Trophoblast cell (in vitro differentiated cells and primary cell): ENCODE results near the gene BICD1.
A peak's percentile ranks its signal among the peaks of the same experiment; 100 is the strongest.

Experiments used
- DNase-seq, 2 donors: peaks; one replicate each; pipeline ENCODE4 v3.0.0-alpha.2; 2016
- H2AFZ ChIP-seq: 2 replicates; pipeline ENCODE4 v1.6.1; 2013; ENCODE audit warnings: low read length, moderate library complexity, mild to moderate bottlenecking; ENCODE audit not compliant: insufficient read depth, poor library complexity
- H2AK5ac ChIP-seq: 2 replicates; pipeline ENCODE4 v1.6.1; 2013; ENCODE audit warnings: mild to moderate bottlenecking, low read length
- H2BK120ac ChIP-seq: 2 replicates; pipeline ENCODE4 v1.6.1; 2013; ENCODE audit warnings: low read length, mild to moderate bottlenecking, moderate library complexity; ENCODE audit not compliant: insufficient read depth, poor library complexity
- H2BK12ac ChIP-seq: 2 replicates; pipeline ENCODE4 v1.6.1; 2013; ENCODE audit warnings: mild to moderate bottlenecking, low read length, moderate library complexity
- H2BK5ac ChIP-seq: 2 replicates; pipeline ENCODE4 v1.6.1; 2013; ENCODE audit warnings: low read length, low read depth, moderate library complexity, mild to moderate bottlenecking; ENCODE audit not compliant: poor library complexity
- H3K14ac ChIP-seq: 2 replicates; pipeline ENCODE4 v1.6.1; 2013; ENCODE audit warnings: mild to moderate bottlenecking, low read length
- H3K18ac ChIP-seq: 2 replicates; pipeline ENCODE4 v1.6.1; 2013; ENCODE audit warnings: mild to moderate bottlenecking, low read length
- H3K23ac ChIP-seq: 2 replicates; pipeline ENCODE4 v1.6.1; 2013; ENCODE audit warnings: low read length
- H3K27ac ChIP-seq: 2 replicates; pipeline ENCODE4 v1.5.1; 2013; ENCODE audit warnings: low read depth, mild to moderate bottlenecking, inconsistent platforms, low read length, moderate library complexity
- H3K27me3 ChIP-seq: 2 replicates; pipeline ENCODE4 v1.6.1; 2013; ENCODE audit warnings: inconsistent platforms, mild to moderate bottlenecking, low read length, moderate library complexity; ENCODE audit not compliant: insufficient read depth
- H3K36me3 ChIP-seq, 2 experiments: 1 replicate in 1 of 2; 2 replicates in 1 of 2; pipeline ENCODE4 v1.6.1; 2013; ENCODE audit warnings: low read length in 2 of 2, mild to moderate bottlenecking in 2 of 2, moderate library complexity in 1 of 2; ENCODE audit not compliant: insufficient read depth in 2 of 2, control insufficient read depth in 1 of 2
- H3K4ac ChIP-seq: 2 replicates; pipeline ENCODE4 v1.6.1; 2013; ENCODE audit warnings: low read depth, mild to moderate bottlenecking, low read length, moderate library complexity
- H3K4me1 ChIP-seq, 2 experiments: 1 replicate in 1 of 2; 2 replicates in 1 of 2; pipeline ENCODE4 v1.6.1; 2013; ENCODE audit warnings: low read length in 2 of 2, mild to moderate bottlenecking in 2 of 2, moderate library complexity in 1 of 2; ENCODE audit not compliant: insufficient read depth in 2 of 2, control insufficient read depth in 1 of 2
- H3K4me2 ChIP-seq: 2 replicates; pipeline ENCODE4 v1.6.1; 2013; ENCODE audit warnings: inconsistent platforms, mild to moderate bottlenecking, low read length, moderate library complexity
- H3K4me3 ChIP-seq: 2 replicates; pipeline ENCODE4 v1.5.1; 2013; ENCODE audit warnings: mild to moderate bottlenecking, low read depth, low read length, inconsistent platforms
- H3K79me1 ChIP-seq: one replicate; pipeline ENCODE4 v1.6.1; 2013; ENCODE audit warnings: low read length
- H3K79me2 ChIP-seq: 2 replicates; pipeline ENCODE4 v1.6.1; 2013; ENCODE audit warnings: low read length, mild to moderate bottlenecking; ENCODE audit not compliant: control insufficient read depth, insufficient read depth, poor library complexity
- H3K9ac ChIP-seq: 2 replicates; pipeline ENCODE4 v1.6.1; 2013; ENCODE audit warnings: mild to moderate bottlenecking, low read length
- H3K9me3 ChIP-seq: 2 replicates; pipeline ENCODE4 v1.6.1; 2013; ENCODE audit warnings: low read depth, mild to moderate bottlenecking, control low read depth, inconsistent platforms, low read length; ENCODE audit not compliant: insufficient read depth
- H4K12ac ChIP-seq: 2 replicates; pipeline ENCODE4 v1.6.1; 2013; ENCODE audit warnings: low read depth, mild to moderate bottlenecking, low read length, moderate library complexity
- H4K8ac ChIP-seq: 2 replicates; pipeline ENCODE4 v1.6.1; 2013; ENCODE audit warnings: low read depth, mild to moderate bottlenecking, low read length, moderate library complexity
- H4K91ac ChIP-seq: one replicate; pipeline ENCODE4 v1.6.1; 2013; ENCODE audit warnings: low read depth, mild to moderate bottlenecking, low read length, moderate library complexity
- WGBS: extraction: QIAGEN DNeasy Blood & Tissue Kit; methylation state at CpG from one replicate; pipeline ENCODE4 v1.1.7; 2013; ENCODE audit warnings: missing lambda C conversion rate; ENCODE audit not compliant: insufficient read length, insufficient coverage; ENCODE audit errors: extremely low coverage; 5-methylcytosine and 5-hydroxymethylcytosine counted together

BICD1 gene

GRCh38 chr12:32214723-32215122 is 108.1 kb downstream of the BICD1 start:
- Histone ChIP-seq H2BK12ac (no peak overlapping the region), H3K4me3 (no peak overlapping the region), H3K4me2 (no peak overlapping the region), H3K36me3 (peaks cover 0 to 2% of the 10 kb centered on the region in 2 experiments), H3K79me2 (no peaks in the 10 kb centered on the region), H4K12ac (no peak overlapping the region), H3K4ac (no peak overlapping the region), H2BK5ac (no peak overlapping the region), H2AK5ac (no peak overlapping the region), H3K27me3 (no peaks in the 10 kb centered on the region), H3K79me1 (no peaks in the 10 kb centered on the region), H3K9me3 (no peaks in the 10 kb centered on the region), H4K91ac (no peak overlapping the region), H3K4me1 (no peaks in the 10 kb centered on the region), H3K9ac (no peak overlapping the region), H2BK120ac (no peak overlapping the region), H3K14ac (no peak overlapping the region), H3K18ac (no peak overlapping the region), H3K23ac (no peak overlapping the region), H4K8ac (no peak overlapping the region), H3K27ac (no peak overlapping the region), H2AFZ (no peak overlapping the region)
- no CpG with 5 or more reads among the region's 5 CpGs for WGBS
- no peak for DNase-seq

GRCh38 chr12:32217354-32218310 is 111.0 kb downstream of the BICD1 start:
- Histone ChIP-seq H3K18ac (no peak overlapping the region), H3K9ac (no peak overlapping the region), H3K27me3 (no peaks in the 10 kb centered on the region), H3K79me1 (no peaks in the 10 kb centered on the region), H2AFZ (no peak overlapping the region), H3K4me3 (no peak overlapping the region), H3K23ac (no peak overlapping the region), H3K79me2 (no peaks in the 10 kb centered on the region), H2AK5ac (no peak overlapping the region), H3K4ac (no peak overlapping the region), H2BK12ac (no peak overlapping the region), H3K4me1 (no peaks in the 10 kb centered on the region), H4K12ac (no peak overlapping the region), H4K8ac (no peak overlapping the region), H3K4me2 (no peak overlapping the region), H3K27ac (no peak overlapping the region), H2BK5ac (no peak overlapping the region), H2BK120ac (no peak overlapping the region), H3K36me3 (peaks cover 0 to 2% of the 10 kb centered on the region in 2 experiments), H3K14ac (no peak overlapping the region), H4K91ac (no peak overlapping the region), H3K9me3 (no peaks in the 10 kb centered on the region)
- no CpG with 5 or more reads among the region's 10 CpGs for WGBS
- DNase-seq, result peak; percentile 0 to 9

- WGBS, result no CpG with 5 or more reads among the region's 1 CpG
- no peaks in the 10 kb centered on the region for H3K4me1 ChIP-seq
- H2AK5ac ChIP-seq, result no peak overlapping the region
- H2BK5ac ChIP-seq, result no peak overlapping the region
- no peak overlapping the region for H3K18ac ChIP-seq
- H4K8ac ChIP-seq, result no peak overlapping the region
- H3K4me2 ChIP-seq, result no peak overlapping the region
- no peaks in the 10 kb centered on the region for H3K9me3 ChIP-seq
- no peaks in the 10 kb centered on the region for H3K79me2 ChIP-seq
- H3K27ac ChIP-seq, result no peak overlapping the region
- no peak overlapping the region for H4K91ac ChIP-seq
- H3K36me3 ChIP-seq, result no peaks in the 10 kb centered on the region
- H3K79me1 ChIP-seq, result no peaks in the 10 kb centered on the region
- H3K4me3 ChIP-seq, result no peak overlapping the region
- no peak overlapping the region for H2AFZ ChIP-seq
- no peak overlapping the region for H3K9ac ChIP-seq
- no peak overlapping the region for H3K23ac ChIP-seq
- DNase-seq, result no peak
- no peak overlapping the region for H4K12ac ChIP-seq
- no peaks in the 10 kb centered on the region for H3K27me3 ChIP-seq
- H2BK120ac ChIP-seq, result no peak overlapping the region
- no peak overlapping the region for H3K14ac ChIP-seq
- no peak overlapping the region for H3K4ac ChIP-seq
- H2BK12ac ChIP-seq, result no peak overlapping the region
Observed at GRCh38 chr12:32223941-32224340, 117.3 kb downstream of the BICD1 start.

GRCh38 chr12:32226768-32227167 is 120.1 kb downstream of the BICD1 start:
- Histone ChIP-seq H4K8ac (no peak overlapping the region), H3K36me3 (no peaks in the 10 kb centered on the region), H2BK120ac (no peak overlapping the region), H2AK5ac (no peak overlapping the region), H3K79me1 (no peaks in the 10 kb centered on the region), H3K27ac (no peak overlapping the region), H4K12ac (no peak overlapping the region), H4K91ac (no peak overlapping the region), H3K23ac (no peak overlapping the region), H3K4me1 (no peaks in the 10 kb centered on the region), H3K4me3 (no peak overlapping the region), H3K79me2 (no peaks in the 10 kb centered on the region), H3K27me3 (no peaks in the 10 kb centered on the region), H3K14ac (no peak overlapping the region), H3K4ac (no peak overlapping the region), H2AFZ (no peak overlapping the region), H2BK12ac (no peak overlapping the region), H2BK5ac (no peak overlapping the region), H3K9me3 (no peaks in the 10 kb centered on the region), H3K4me2 (no peak overlapping the region), H3K18ac (no peak overlapping the region), H3K9ac (no peak overlapping the region)
- no CpG with 5 or more reads among the region's 5 CpGs for WGBS
- DNase-seq, result no peak
